Prostate gland (tissue), 2 donors: Measurements from ENCODE around the gene FARS2. TPM values are rescaled to one million over a fixed set of nuclear protein-coding genes. Genes with fewer than 3 reads are reported as not detected.

ENCODE experiments used
- DNase-seq: peaks from one replicate; pipeline ENCODE4 v3.0.0-alpha.2; 2019; ENCODE audit warnings: low spot score
- H3K27ac ChIP-seq, 2 donors: fragments of 200-600 bp; sonication (generic); 2 replicates each; pipeline ENCODE4 v1.5.1; 2017 to 2019
- H3K27me3 ChIP-seq: fragments of 200-600 bp; sonication (generic); replicated peaks from 2 replicates; pipeline ENCODE4 v1.5.1; 2019; ENCODE audit not compliant: insufficient read depth
- H3K36me3 ChIP-seq, 2 donors: fragments of 200-600 bp; sonication (generic); 1 replicate in 1 of 2; 2 replicates in 1 of 2; pipeline versions ENCODE4 v1.5.1 to v1.8.1; 2017 to 2019
- H3K4me1 ChIP-seq: fragments of 200-600 bp; sonication (generic); replicated peaks from 2 replicates; pipeline ENCODE4 v1.5.1; 2019
- H3K4me3 ChIP-seq, 2 donors: fragments of 200-600 bp; sonication (generic); 2 replicates each; pipeline ENCODE4 v1.5.1; 2017 to 2019
- H3K9me3 ChIP-seq: fragments of 200-600 bp; sonication (generic); 2 replicates; pipeline ENCODE4 v1.5.1; 2017
- CTCF ChIP-seq, 4 experiments: fragments of 200-600 bp in 2 of 4; fragments of 450-650 bp in 2 of 4; sonication (generic) in 2 of 4; IDR thresholded peaks; 1 replicate in 3 of 4; 2 replicates in 1 of 4; pipeline ENCODE4 v1.5.1; 2016 to 2019; ENCODE audit warnings: antibody characterized with exemption in 4 of 4, mild to moderate bottlenecking in 2 of 4, moderate library complexity in 2 of 4
- POLR2A ChIP-seq: fragments of 450-650 bp; IDR thresholded peaks from one replicate; pipeline ENCODE4 v1.6.1; 2016; ENCODE audit warnings: antibody characterized with exemption, mild to moderate bottlenecking
- POLR2AphosphoS5 ChIP-seq: sonication (generic); formaldehyde crosslinking; IDR thresholded peaks from one replicate; pipeline ENCODE4 v1.6.1; 2017; ENCODE audit warnings: antibody characterized with exemption
- WGBS: methylation state at CpG from one replicate; pipeline ENCODE4 v1.1.5; 2018; 5-methylcytosine and 5-hydroxymethylcytosine counted together
- intact Hi-C: fragments of 100-400 bp; cut with DNase I; formaldehyde crosslinking; loops from one replicate; pipeline ENCODE4 v1.14.2; 2022
- total RNA-seq, 2 donors: library from RNA; depleted of rRNA; stranded (reverse); fragments of >200 nt; gene quantifications; one replicate each; pipeline ENCODE4 v1.1.0, GENCODE V29; 2016

Gene FARS2
- total RNA-seq, 2 donors from 2014 or later: 11.6 to 19.5 TPM

GRCh38 chr6:5818959-5819358 lies 557.6 kb downstream of the FARS2 start:
- intact Hi-C loops: no loop called here
- H3K27ac ChIP-seq: no peak overlapping the region
- no peak for DNase-seq
- TF ChIP-seq CTCF (IDR thresholded peaks at IDR 0.05) (no peak), POLR2A (no peak), POLR2AphosphoS5 (no peak)
- WGBS: 66% methylated on average over 6 of the region's 6 CpGs
- no peaks in the 10 kb centered on the region for H3K27me3 ChIP-seq
- no peaks in the 10 kb centered on the region for H3K4me1 ChIP-seq
- H3K9me3 ChIP-seq: no peaks in the 10 kb centered on the region
- H3K4me3 ChIP-seq: no peak overlapping the region
- no peaks in the 10 kb centered on the region for H3K36me3 ChIP-seq

Other genes starting within 250 kb of the FARS2 start
- gene PPP1R3G, start 176.2 kb upstream of the FARS2 start, total RNA-seq: 1 to 10 TPM; 1.5 to 1.7 TPM
- 10 to 100 TPM; 21.4 to 23.7 TPM for gene LYRM4, start 563 bp upstream of the FARS2 start, total RNA-seq